HG03039 (cell line): ENCODE measurements around the gene AMOTL1.
"Not testable (repeated sequence)": the region's sequence is repeated elsewhere in the genome, so short reads cannot be mapped to it uniquely, and the experiment has no call there.

Source experiments
- ATAC-seq: cut with Tn5 transposase; IDR thresholded peaks from one replicate; pipeline ENCODE4 v1.9.1; 2021; ENCODE audit warnings: mild to moderate bottlenecking, moderate library complexity; ENCODE audit not compliant: unreplicated experiment

Gene AMOTL1

GRCh38 chr11:94876645-94877442 is 108.7 kb downstream of the AMOTL1 start:
- peak; percentile 92 for ATAC-seq

- ATAC-seq, result no peak
Observed at GRCh38 chr11:94877443-94878200, 109.5 kb downstream of the AMOTL1 start.

DNA sequence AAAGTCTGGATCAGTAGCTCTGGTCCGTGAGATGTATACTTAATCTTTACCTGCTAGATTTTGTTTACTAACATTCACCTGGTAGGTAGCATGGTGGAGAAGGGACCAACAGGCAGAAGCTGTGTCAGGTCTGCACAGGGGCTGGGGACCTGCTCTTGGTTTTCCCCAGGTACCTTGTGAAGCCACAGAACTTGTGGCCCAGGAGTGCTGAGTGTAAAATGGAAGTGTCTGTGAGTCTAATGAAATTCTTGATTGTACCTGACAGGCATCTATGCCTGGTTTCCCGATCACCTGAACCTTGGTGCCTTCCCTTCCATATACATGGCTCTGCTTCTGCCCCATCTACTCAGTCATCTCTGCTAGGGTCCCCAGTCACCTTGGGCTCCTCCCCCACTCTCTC is 110.8 kb downstream of the AMOTL1 start:
- no peak for ATAC-seq

DNA sequence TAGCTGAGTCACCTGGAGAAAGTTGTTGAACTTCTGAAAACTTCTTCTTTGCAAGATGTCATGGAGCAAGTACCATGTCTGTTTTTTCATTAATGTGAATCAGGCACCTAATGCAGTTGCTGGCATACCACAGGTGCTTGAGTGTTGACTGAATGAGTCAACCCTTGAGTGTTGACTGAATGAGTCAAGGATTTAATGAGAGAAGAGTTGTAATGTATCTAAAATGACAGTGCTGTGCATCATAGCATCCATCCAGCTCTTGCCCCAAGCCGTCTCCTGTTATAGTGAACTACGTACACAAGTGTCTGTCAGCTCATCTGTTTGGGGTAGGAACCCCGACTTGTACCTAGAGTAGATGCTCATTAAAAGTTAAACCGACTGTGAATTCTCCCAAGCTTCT is 112.1 kb downstream of the AMOTL1 start:
- ATAC-seq, result no peak

DNA sequence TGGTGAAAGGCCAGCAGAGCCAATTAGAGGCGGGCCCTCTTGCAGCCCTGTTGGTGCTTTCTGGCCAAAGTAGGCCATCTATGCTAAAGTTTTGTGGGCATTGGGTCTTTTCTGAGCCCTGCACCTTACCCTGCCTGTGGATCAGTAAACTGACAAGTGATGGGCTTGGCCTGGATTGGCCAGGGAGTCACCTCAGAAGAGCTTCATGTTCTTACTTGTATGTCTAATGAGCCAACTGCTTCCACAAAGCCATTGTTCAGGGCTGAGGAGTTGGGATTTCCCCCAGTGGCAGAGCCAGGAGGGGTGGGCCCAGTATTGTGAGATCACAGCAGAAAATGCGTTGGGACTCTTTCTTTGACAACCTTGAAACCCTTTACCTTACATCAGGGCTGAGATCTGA is 114.8 kb downstream of the AMOTL1 start:
- no peak for ATAC-seq

DNA sequence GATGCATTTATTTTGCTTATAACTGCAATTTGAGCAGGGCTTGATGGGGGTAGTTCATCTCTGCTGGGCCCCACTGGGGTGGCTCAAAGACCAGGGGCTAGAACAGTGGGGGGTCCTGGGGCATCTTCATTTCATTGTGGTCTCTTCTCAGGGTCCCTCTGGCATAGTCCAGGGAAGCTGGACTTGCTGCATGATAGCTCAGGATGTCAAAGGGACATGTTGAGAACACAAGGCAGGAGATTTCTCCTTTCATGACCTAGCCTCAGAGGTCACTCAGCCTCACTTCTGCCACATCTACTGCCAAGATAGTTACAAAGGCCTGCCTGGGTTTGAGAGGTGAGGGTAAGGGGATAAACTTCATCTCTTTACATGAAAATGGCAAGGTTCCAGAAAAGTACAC is 115.7 kb downstream of the AMOTL1 start:
- ATAC-seq, result no peak

GRCh38 chr11:94884376-94884775 is 116.2 kb downstream of the AMOTL1 start:
- ATAC-seq, result no peak

- ATAC-seq, result no peak
Observed at GRCh38 chr11:94885133-94885532, 117.0 kb downstream of the AMOTL1 start.

DNA sequence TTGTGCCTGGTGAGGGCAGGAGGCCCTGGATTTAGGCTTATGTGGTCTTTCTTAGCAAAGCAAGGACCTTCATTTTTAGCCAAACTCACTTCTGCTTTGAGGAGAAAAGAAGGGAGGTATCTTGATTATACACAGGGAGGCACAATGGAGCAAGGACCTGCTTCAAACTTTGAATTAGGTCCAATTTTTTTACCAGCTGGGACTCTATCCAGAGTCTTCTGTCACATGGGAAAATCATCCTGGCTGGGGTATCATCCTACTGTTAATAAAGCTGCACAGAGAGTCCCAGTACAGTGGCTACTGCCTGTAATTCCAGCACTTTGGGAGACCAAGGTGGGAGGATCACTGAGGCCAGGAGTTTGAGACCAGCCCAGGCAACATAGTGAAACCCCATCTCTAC is 117.4 kb downstream of the AMOTL1 start:
- no peak for ATAC-seq

DNA sequence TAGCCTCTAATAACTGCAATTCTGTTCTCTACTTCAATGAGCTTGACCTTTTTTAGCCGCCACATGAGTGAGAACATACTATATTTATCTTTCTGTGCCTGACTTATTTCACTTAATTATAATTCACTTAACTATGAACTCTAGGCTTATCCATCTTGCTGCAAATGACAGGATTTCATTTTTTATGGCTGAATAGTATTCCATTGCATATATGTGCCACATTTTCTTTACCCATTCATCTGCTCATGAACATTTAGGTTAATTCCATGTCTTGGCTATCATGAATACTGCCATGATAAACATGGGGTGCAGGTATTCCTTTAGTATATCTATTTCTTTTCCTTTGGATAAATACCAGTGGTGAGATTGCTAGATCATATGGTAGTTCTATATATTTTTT is 120.0 kb downstream of the AMOTL1 start:
- no peak for ATAC-seq

DNA sequence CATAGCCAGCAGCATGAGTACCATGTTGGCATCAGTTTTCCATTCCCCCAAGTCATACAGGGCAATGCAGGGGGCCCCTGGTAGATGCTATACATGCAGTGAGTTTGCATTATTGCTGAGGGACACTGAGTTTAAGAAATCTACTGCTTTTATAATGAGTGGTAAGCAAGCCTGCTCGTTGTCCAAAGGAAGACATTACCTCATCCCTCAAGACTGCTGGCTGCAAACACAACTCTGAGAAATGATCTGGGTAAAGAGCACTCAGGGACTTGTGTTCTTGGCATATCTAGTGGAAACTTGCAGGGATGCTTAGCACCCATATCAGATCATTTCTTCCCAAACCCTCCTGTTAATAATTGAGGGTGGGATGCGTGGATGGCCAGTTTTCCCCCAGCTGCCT is 127.3 kb downstream of the AMOTL1 start:
- ATAC-seq, result no peak

- no peak for ATAC-seq
Observed at GRCh38 chr11:94895971-94896370, 127.8 kb downstream of the AMOTL1 start.

DNA sequence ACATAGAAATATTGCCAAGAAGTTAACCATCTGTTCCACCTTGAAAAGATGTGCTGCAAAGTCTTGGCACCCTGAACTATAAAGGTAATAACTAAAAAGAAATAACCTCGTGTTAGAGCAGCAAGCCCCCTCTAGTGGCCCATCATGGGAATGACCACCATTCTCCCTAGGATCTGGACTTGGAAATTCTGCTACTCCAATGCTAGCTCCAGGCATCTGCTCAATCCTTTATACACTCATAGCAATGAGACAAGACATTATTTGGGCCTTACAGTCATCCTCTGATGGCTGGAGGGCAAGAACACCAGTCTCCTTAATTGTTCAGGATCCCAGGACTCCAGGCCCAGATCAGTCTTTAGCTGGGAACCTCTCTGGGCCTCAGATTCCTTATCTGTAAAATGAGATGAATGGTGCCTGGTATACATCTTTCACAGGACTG is 129.2 kb downstream of the AMOTL1 start:
- ATAC-seq, result no peak

GRCh38 chr11:94907226-94907625 is 139.1 kb downstream of the AMOTL1 start:
- no peak for ATAC-seq

GRCh38 chr11:94909371-94909820 is 141.2 kb downstream of the AMOTL1 start:
- ATAC-seq, result no peak

DNA sequence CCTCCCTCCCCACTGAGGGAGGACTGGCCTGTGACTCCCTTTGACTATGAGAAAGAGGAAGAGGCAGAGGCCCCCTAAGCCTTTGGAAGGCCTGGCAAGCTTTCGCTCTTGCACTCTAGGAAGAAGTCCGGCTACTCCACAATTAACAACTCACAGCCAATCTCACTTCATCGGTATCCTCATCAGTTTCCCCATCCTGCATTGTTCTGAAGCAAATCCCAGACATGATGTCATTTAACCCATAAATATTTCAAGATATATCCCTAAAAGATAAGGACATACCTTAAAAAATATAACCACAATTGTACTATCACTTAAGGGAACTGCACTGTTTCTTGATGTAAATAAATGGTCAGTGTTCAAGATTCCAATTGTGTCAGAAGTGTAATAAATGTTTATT is 142.1 kb downstream of the AMOTL1 start:
- ATAC-seq, result no peak

DNA sequence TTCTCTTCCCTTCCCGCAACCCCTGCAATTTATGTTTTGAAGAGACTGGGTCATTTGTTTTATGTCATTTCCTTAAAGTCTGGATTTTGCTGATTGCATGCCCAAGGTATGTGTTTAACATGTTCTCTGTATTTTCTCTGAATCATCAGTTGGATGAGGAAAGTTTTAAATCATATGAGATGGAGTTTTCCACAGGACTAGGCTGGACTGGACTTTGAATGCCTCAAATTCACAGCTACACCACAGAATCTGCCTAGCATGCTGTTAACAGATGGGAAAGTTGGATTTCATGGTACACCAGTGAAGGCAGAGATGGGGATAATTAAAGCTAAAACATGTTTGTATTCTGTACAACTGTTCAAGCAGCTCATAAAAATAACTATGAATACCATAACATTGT is 142.6 kb downstream of the AMOTL1 start:
- ATAC-seq, result no peak

GRCh38 chr11:94912806-94913205 is 144.7 kb downstream of the AMOTL1 start:
- ATAC-seq, result no peak

- ATAC-seq, result not testable (repeated sequence)
Observed at GRCh38 chr11:94913718-94914394, 145.7 kb downstream of the AMOTL1 start.

DNA sequence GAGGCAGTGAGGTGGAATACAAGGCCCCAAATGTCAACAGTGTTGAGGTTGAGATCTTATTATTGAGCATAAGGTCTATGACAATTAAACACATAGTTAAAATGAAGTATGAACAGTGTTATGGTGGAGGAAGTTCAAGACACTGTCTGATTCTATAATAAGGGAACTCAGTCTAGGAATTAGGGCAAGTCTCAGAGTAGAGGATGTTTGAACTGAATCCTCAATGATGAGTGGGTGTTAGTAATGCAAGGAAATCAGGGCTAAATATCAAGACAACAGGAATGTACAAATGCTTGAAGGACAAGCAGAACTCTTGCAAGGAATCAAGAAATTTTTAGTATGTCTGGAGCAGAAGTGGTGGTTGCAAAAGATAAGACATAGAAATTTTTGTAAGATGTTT is 152.2 kb downstream of the AMOTL1 start:
- ATAC-seq, result no peak

DNA sequence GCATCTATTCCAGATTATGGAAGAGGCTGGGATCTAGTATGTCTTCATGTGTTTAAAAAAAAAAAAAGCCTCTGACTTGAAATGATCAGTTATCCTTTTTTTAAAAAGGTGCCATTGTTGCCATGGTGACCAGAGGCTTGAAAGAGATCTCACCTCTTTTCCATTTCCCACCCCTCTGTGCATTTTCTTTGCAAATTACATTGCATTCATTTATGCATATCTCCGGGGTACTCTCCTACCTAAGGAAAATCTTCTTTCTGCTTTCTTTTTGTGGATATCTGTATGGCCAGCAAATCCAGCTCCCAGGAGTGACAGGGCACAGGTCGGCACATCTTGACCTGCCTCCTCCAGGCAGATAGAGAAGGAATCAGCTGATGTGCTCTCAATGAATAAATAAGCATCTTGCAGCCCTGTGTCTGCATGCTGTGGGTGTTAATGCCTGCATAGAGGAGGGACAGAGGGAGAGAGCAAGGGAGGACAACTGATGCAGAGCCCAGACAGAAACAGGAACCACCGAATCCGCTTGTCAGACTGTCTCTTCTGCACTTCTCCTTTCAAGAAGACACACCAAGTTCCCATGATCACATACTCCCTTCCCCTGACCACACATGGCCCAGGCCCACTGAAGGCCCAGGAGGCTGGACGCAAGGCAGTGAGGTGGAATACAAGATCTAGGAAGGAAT is 154.3 kb downstream of the AMOTL1 start:
- ATAC-seq, result no peak
